Adrenal gland (tissue), 12 donors: ENCODE data around the gene TXLNG. TPM values are rescaled to one million over a fixed set of nuclear protein-coding genes. Genes with fewer than 3 reads are reported as not detected.

Experiments
- DNase-seq, 7 donors: peaks; one replicate each; pipeline ENCODE4 v3.0.0-alpha.2; 2019 to 2020
- H3K27ac ChIP-seq, 5 donors: fragments of 200-600 bp; sonication (generic) in 4 of 5; 1 replicate in 3 of 5; 2 replicates in 2 of 5; pipeline versions ENCODE4 v1.5.1 to v1.8.0; 2016 to 2020; ENCODE audit warnings: mild to moderate bottlenecking in 1 of 5
- H3K27me3 ChIP-seq: fragments of 200-600 bp; 2 replicates; pipeline ENCODE4 v1.8.0; 2021
- H3K36me3 ChIP-seq, 2 donors: fragments of 200-600 bp; replicated peaks in 1 of 2; 1 replicate in 1 of 2; 2 replicates in 1 of 2; pipeline versions ENCODE4 v1.5.1 to v1.8.0; 2018 to 2022
- H3K4me1 ChIP-seq, 2 donors: fragments of 200-600 bp; replicated peaks in 1 of 2; 1 replicate in 1 of 2; 2 replicates in 1 of 2; pipeline versions ENCODE4 v1.5.1 to v1.8.0; 2018 to 2021
- H3K4me3 ChIP-seq, 4 donors: fragments of 200-600 bp; sonication (generic) in 3 of 4; one replicate each; pipeline ENCODE4 v1.5.1; 2016 to 2018
- H3K9me3 ChIP-seq, 3 donors: fragments of 200-600 bp; sonication (generic) in 1 of 3; replicated peaks in 1 of 3; 1 replicate in 2 of 3; 2 replicates in 1 of 3; pipeline versions ENCODE4 v1.5.1 to v1.8.0; 2016 to 2021
- POLR2A ChIP-seq, 2 donors: fragments of 450-650 bp; IDR thresholded peaks; one replicate each; pipeline ENCODE4 v1.6.1; 2017; ENCODE audit warnings: antibody characterized with exemption in 2 of 2, mild to moderate bottlenecking in 2 of 2, moderate library complexity in 1 of 2
- WGBS, 4 donors: extraction: QIAGEN DNeasy Blood & Tissue Kit in 2 of 4; methylation state at CpG; one replicate each; pipeline versions ENCODE4 v1.1.5 to v1.1.7; 2013 to 2017; 5-methylcytosine and 5-hydroxymethylcytosine counted together
- intact Hi-C, 2 donors: fragments of 100-400 bp; cut with DNase I; formaldehyde crosslinking; loops; one replicate each; pipeline versions ENCODE4 v1.14.1 to v1.15.0; 2022 to 2023
- polyA plus RNA-seq, 3 donors: library from polyadenylated mRNA; stranded (reverse); fragments of 200-250 nt in 2 of 3; fragments of 350-450 nt in 1 of 3; fragmentation: Illumina TruSeq in 1 of 3; extraction: RNeasy Lipid Tissue Mini Kit (QIAGEN cat#74804) in 1 of 3; gene quantifications; one replicate each; pipeline ENCODE4 v1.2.3, GENCODE V29; 2013 to 2014
- total RNA-seq, 9 donors: library from RNA; depleted of rRNA in 4 of 9; stranded (reverse); fragments of >200 nt in 4 of 9; fragments of 120-200 nt in 1 of 9; fragmentation: NEBNext Ultra II Directional in 1 of 9; extraction: Animal tissue kit (Norgen Biotek cat#: 25700) in 1 of 9; gene quantifications; one replicate each; pipeline versions ENCODE4 v1.1.0 to v1.2.4, GENCODE V29; 2013 to 2023
- TF ChIP-seq, protein P1 (sequence below), 6 experiments: fragments of 450-650 bp in 4 of 6; fragments of 200-600 bp in 2 of 6; sonication (generic) in 1 of 6; IDR thresholded peaks; 1 replicate in 5 of 6; 2 replicates in 1 of 6; pipeline versions ENCODE4 v1.5.1 to v1.8.0; 2016 to 2021; ENCODE audit warnings: antibody characterized with exemption in 6 of 6, mild to moderate bottlenecking in 2 of 6, moderate library complexity in 1 of 6
- donor health status: healthy with polysubstance abuse.
- donor health status: Bipolar disorder and iron deficiency.
- donor health status: DM: yes; HTN: yes; CAD: no.
- donor health status: DM: no; HTN: no; CAD: no.
- donor health status: DM: no; HTN: no; CAD: no.
- donor health status: DM: yes; HTN: yes; CAD: no.

Gene TXLNG
- total and polyA plus RNA-seq, 12 donors: 15.4 to 33.2 (median 22.5) TPM

DNA sequence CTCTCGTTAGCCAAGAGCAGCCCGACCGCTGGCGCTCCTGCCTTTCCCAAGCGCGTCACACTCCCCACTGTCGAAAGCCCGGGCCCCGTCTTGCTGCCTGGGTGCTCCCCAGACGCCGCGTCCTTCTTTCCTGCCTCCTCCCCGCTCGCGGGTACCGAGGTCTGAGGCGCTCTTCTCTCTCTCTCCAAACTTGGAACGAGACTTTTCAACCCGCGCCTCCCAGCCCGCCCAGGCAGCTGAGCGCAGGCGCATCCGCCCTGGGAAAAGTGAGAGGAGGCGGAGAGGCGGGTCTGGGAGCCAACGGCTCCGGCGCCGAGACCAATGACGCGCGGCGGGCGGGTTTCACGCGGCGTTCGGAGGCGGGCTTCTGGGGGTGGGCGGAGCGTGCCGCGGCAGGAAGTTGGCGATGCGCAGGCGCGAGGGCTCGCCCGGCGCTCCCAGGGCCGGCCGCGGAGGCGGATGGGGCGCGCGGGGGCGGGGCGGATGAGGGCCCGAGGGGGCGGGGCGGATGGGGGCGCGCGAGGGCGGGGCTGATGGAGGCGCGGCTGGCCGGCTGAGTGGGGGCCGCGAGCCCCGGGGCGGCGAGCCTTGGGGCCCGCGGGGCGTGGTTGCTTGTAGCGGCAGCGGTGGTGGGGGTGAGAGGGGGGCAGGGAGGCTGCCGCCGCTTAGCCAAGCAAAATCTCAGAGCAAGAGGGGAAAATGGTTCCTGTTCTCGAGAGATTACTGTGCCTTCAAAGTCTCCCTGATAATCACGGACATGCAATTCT lies 84.0 kb downstream of the TXLNG start, which contains the start of gene RBBP7:
Gene RBBP7 (minus strand): TSS at position 268 of the 767 bp plus-strand sequence. CDS start 309 bp downstream, outside the sequence.
- peak within 1 kb of the TSS in 3 of 4 donors; percentile 40 to 65 (median 51) for H3K4me3 ChIP-seq
- H3K27ac ChIP-seq: peak within 1 kb of the TSS; percentile 54 to 94 (median 86)
- H3K9me3 ChIP-seq: no peaks in the 10 kb centered on the region
- WGBS, 4 donors: 0 to 12% (median 2%) methylated on average over 1 to 77 of the region's 84 CpGs
- H3K36me3 ChIP-seq: no peaks in the 10 kb centered on the region
- DNase-seq: peak; percentile 92 to 96 (median 95)
- H3K4me1 ChIP-seq: peaks cover 10 to 35% of the 10 kb centered on the region in 2 donors
- intact Hi-C loops: no loop called here
- H3K27me3 ChIP-seq: peaks cover 6% of the 10 kb centered on the region
- peak; percentile 94 to 97 for TF ChIP-seq POLR2A (IDR thresholded peaks at IDR 0.05)
- TF ChIP-seq, protein P1, sequence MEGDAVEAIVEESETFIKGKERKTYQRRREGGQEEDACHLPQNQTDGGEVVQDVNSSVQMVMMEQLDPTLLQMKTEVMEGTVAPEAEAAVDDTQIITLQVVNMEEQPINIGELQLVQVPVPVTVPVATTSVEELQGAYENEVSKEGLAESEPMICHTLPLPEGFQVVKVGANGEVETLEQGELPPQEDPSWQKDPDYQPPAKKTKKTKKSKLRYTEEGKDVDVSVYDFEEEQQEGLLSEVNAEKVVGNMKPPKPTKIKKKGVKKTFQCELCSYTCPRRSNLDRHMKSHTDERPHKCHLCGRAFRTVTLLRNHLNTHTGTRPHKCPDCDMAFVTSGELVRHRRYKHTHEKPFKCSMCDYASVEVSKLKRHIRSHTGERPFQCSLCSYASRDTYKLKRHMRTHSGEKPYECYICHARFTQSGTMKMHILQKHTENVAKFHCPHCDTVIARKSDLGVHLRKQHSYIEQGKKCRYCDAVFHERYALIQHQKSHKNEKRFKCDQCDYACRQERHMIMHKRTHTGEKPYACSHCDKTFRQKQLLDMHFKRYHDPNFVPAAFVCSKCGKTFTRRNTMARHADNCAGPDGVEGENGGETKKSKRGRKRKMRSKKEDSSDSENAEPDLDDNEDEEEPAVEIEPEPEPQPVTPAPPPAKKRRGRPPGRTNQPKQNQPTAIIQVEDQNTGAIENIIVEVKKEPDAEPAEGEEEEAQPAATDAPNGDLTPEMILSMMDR (IDR thresholded peaks at IDR 0.05): peak in 2 of 6 experiments; percentile 24 to 26

DNA sequence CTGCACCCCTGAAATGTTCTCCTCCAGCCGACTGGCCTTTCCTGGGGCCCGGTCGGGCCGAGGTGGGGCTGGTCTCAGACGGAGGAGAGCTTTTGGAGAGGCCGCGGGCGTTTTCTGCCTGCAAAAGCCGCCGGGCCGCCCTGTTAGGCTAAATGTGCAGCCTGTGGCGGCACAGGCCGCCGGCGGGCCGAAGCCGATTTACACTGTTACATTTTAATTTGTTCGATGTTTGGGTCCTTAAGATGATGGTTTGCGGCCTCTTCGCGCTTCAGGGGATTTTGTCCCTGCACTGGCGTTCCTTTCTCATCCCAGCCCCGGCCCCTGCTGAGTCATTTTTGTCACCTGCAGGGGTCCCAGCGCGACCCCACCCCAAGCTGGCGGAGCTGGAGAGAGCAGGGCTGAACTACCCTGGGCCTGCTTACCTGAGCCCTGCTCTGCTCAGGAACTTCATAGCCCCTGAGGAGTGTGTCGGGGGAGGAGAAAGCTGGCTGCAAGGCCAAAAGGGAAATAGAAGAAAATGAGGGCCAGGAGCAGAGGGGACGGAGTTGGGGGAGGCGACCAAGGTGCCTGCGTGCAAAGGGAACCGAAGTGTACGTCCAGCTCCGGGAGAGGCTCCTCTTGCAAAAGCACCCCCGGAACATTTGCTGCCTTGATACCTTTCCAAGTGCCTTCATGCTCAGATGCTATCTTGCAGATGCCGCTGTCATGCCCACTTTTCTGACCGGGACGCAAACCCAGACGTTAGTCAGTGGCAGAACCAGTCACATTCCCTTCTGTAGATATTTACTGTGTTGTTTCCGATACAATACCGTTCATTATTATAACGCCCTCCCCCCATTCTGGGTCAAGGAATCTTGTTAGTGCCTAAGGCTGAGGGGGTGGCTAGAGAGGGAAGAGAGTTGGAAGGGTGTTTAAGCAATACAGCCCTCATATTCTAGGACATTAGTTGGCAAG lies 84.9 kb downstream of the TXLNG start:
- H3K27ac ChIP-seq: peak overlapping the region; percentile 54 to 90 (median 85)
- peak in 5 of 7 donors; percentile 30 to 56 (median 45) for DNase-seq
- no peaks in the 10 kb centered on the region for H3K36me3 ChIP-seq
- peak overlapping the region in 2 of 4 donors; percentile 15 to 65 for H3K4me3 ChIP-seq
- WGBS, 4 donors: 2 to 25% (median 13%) methylated on average over 10 to 41 of the region's 41 CpGs
- no peaks in the 10 kb centered on the region for H3K9me3 ChIP-seq
- intact Hi-C loops: no loop called here
- peaks cover 10 to 29% of the 10 kb centered on the region in 2 donors for H3K4me1 ChIP-seq
- peaks cover 6% of the 10 kb centered on the region for H3K27me3 ChIP-seq
- TF ChIP-seq, protein P1 (IDR thresholded peaks at IDR 0.05): no peak
- TF ChIP-seq POLR2A (IDR thresholded peaks at IDR 0.05): peak in 1 of 2 donors; percentile 2

DNA sequence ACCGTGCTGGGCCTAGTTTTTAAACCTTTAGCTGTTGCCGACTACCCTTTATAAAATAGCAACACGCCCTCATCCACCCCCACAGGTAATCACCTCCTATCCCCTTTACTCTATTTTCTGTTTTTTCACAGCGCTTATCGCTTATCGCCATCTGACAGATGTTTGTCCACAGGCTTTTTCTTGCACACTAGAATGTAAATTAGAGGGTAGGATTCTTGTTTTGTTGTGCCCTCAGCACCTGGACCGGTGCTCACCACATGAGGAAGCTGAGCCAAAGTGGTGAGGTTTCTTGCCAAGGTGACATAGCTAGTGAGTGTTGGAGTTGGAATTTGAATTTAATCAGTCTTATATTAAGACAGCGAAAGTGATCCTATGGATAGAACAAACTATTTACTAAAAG lies 86.8 kb downstream of the TXLNG start:
- peaks cover 6 to 22% of the 10 kb centered on the region in 2 donors for H3K4me1 ChIP-seq
- no peak overlapping the region for H3K27ac ChIP-seq
- peaks cover 6% of the 10 kb centered on the region for H3K27me3 ChIP-seq
- no peaks in the 10 kb centered on the region for H3K36me3 ChIP-seq
- H3K9me3 ChIP-seq: no peaks in the 10 kb centered on the region
- intact Hi-C loops: no loop called here
- no peak for DNase-seq
- 76 to 92% (median 84%) methylated on average over 8 of the region's 8 CpGs for WGBS, 4 donors
- TF ChIP-seq POLR2A (IDR thresholded peaks at IDR 0.05): no peak
- TF ChIP-seq, protein P1 (IDR thresholded peaks at IDR 0.05): no peak
- no peak overlapping the region for H3K4me3 ChIP-seq
